Measurements from ENCODE around the gene CUL5. TPM values are rescaled to one million over a fixed set of nuclear protein-coding genes. Genes with fewer than 3 reads are reported as not detected.
A peak's percentile ranks its signal among the peaks of the same experiment; 100 is the strongest.
"Not testable (repeated sequence)": the region's sequence is repeated elsewhere in the genome, so short reads cannot be mapped to it uniquely, and the experiment has no call there.

The CUL5 gene
- total RNA-seq, 1 experiment from 2014 or later = 19.3 TPM

DNA sequence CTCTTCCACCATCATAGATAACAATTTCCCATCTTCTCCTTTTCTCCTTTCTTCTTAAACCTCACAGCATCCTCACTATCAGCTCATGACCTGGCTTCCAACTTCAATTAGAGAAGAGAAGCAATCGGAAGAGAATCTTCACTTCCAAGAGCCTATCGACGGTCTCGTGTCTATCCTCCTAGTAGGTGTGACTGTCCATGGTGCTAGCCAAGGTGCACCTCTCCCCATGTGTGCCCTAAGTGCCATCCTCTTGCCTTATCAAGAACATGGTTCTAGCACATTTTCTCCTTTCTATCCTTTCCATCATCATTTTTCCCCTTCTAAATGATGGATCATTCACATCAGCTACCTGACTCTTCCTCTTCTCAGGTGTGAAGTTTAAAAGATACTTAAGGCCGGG, 5.1 kb upstream of the CUL5 start:
- DNase-seq = no peak
- Histone ChIP-seq H3K4me3 (ENCODE audit: insufficient read depth, low read depth, low read length) (no peak overlapping the region), H3K36me3 (replicated peaks; ENCODE audit: control insufficient read depth, insufficient read depth, low read length) (no peaks in the 10 kb centered on the region), H3K27me3 (ENCODE audit: control insufficient read depth, insufficient read depth, low read length) (no peaks in the 10 kb centered on the region)

DNA sequence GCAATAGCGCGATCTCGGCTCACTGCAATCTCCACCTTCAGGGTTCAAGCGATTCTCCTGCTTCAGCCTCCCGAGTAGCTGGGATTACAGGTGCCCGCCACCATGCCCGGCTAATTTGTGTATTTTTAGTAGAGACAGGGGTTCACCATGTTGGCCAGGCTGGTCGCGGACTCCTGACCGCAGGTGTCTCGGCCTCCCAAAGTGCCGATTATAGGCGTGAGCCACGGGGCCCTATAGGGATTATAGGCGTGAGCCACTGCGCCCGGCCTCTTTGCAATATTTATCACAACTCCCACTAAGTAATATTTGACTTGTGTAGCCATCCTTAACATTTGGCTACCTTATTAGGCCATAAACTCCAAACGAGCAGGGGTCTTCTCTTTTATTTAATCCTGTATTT, 879 bp upstream of the CUL5 start:
- Histone ChIP-seq H3K4me3 (ENCODE audit: insufficient read depth, low read depth, low read length) (no peak overlapping the region), H3K27me3 (ENCODE audit: control insufficient read depth, insufficient read depth, low read length) (no peaks in the 10 kb centered on the region), H3K36me3 (replicated peaks; ENCODE audit: control insufficient read depth, insufficient read depth, low read length) (no peaks in the 10 kb centered on the region)
- DNase-seq = no peak

DNA sequence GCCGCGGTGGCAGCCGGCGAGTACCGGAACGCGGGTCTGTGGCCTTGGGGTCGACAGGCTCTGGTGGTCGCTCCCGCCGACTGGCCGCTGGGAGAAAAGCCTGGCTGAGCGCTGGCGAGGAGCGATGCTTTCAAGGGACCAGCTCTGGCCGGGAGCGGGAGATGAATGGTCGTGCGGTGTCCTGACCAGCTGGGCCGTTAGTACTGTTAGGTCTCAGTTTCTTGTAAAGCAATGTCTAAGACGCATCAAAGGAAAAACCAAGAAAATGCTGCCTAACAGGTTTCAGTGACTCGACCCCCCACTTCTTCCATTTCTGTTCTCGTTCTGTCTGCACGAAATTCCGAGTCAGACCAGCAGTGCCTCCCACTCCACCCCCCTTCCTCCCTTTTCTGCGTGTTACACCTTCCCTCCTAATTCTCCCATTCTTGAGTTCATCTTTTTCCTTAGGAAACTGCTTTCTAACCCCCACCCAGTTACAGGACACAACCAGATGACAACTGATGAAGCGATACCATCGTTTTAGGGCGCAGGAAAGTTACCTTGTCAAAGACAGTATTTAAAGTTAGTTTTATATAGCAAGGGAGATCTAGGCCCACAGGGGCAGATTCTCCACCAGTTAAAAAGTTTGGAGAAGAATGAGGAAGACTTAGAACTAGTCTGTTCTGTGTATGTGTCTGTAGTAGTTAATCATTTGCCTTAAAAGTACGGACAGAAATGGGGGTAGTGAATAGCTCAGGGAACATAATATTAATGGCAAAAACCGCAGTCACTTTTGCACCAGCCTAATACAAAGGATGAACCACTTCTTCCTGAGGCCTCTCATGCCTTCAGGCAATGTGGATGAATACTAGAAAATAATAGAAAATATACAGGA, 1.0 kb downstream of the CUL5 start:
- H3K36me3 ChIP-seq (replicated peaks; ENCODE audit: control insufficient read depth, insufficient read depth, low read length) = no peaks in the 10 kb centered on the region
- DNase-seq = no peak
- H3K4me3 ChIP-seq (ENCODE audit: insufficient read depth, low read depth, low read length) = peak overlapping the region; percentile 98
- no peaks in the 10 kb centered on the region for H3K27me3 ChIP-seq (ENCODE audit: control insufficient read depth, insufficient read depth, low read length)

DNA sequence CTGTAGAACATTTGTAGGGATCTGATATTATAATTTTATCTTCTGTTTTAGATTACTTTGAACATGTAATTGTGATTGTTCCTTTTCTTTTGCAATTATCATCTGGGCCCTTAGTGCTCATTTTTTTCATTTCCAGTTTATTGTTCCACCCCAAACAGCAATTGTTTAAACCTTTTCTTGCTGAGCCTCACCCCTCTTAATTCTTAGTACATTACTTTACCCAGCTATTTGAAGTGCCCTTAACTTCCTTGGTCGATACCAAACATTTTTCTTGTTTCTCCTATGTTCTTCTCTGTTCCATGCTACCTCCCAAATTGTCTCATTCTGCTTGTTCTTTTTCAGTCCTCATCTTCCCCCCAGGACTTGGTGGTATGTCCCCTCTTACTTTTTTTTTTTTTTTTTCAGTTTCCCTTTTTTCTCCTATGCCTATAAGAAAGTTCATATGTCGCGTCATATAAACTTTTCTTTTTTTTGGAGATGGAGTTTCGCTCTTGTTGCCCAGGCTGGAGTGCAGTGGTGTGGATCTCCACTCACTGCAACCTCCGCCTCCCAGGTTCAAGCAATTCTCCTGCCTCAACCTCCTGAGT, 3.5 kb downstream of the CUL5 start:
- Histone ChIP-seq H3K36me3 (replicated peaks; ENCODE audit: control insufficient read depth, insufficient read depth, low read length) (no peaks in the 10 kb centered on the region), H3K4me3 (ENCODE audit: insufficient read depth, low read depth, low read length) (no peak overlapping the region), H3K27me3 (ENCODE audit: control insufficient read depth, insufficient read depth, low read length) (no peaks in the 10 kb centered on the region)
- DNase-seq = no peak

DNA sequence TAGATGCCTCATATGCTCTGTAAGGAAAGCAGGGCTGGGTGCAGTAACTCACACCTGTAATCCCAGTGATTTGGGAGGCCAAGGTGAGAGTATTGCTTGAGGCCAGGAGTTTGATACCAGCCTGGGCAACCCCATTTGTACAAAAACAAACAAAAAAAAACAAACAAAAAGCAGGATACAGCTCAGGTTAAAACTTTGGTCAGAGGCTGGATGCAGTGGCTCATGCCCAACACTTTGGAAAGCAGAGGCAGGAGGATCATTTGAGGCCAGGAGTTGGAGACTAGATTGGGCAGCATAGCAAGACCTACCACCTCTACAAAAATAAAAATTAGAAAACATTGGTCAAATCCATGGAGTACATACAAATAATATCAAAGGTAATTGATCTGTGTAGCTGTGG, 7.9 kb downstream of the CUL5 start:
- Histone ChIP-seq H3K4me3 (ENCODE audit: insufficient read depth, low read depth, low read length) (no peak overlapping the region), H3K27me3 (ENCODE audit: control insufficient read depth, insufficient read depth, low read length) (no peaks in the 10 kb centered on the region), H3K36me3 (replicated peaks; ENCODE audit: control insufficient read depth, insufficient read depth, low read length) (no peaks in the 10 kb centered on the region)
- no peak for DNase-seq

DNA sequence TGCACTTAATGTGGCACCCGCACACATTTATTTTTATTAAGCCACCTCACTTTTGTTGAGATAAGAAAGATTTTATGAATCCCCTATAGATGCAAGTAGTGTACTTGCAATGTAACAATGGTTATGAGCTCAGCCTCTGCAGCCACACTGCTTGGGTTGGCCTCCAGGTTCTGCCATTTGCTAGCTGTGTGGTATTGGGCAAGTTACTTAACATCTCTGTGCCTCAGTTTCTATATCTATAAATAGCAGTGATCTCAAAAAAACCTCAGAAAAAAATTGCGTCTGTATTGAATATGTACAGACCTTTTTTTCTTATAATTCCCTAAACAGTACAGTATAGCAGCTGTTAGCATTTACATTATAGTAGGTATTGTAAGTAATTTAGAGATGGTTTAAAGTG, 10.0 kb downstream of the CUL5 start:
- Histone ChIP-seq H3K27me3 (ENCODE audit: control insufficient read depth, insufficient read depth, low read length) (no peaks in the 10 kb centered on the region), H3K36me3 (replicated peaks; ENCODE audit: control insufficient read depth, insufficient read depth, low read length) (no peaks in the 10 kb centered on the region), H3K4me3 (ENCODE audit: insufficient read depth, low read depth, low read length) (no peak overlapping the region)
- DNase-seq = no peak

DNA sequence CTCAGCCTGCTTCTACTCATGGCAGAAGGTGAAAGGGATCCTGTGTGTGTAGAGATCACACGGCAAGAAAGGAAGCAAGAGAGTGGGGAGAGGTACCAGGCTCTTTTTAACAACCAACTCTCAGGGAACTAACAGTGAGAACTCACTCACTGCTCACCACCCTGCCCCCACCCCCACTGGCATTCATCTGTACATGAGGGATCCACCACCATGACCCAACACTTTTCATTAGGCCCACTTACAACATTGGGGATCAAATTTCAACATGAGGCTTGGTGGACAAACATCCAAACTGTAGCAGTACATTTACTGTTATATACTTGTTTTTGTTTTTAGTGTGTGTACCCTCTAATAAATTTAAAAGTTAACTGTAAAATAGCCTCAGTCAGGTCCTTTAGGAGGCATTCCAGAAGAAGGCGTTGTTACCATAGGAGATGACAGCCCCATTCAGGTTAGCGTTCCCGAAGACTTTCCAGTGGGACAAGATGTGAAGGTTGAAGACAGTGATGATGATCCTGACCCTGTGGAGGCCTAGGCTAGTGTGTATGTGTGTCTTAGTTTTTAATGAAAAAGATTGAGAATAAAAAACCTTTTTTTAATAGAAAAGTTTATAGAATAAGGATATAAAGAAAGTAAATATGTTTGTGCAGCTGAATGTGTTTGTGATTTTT, 11.3 kb downstream of the CUL5 start:
- no peaks in the 10 kb centered on the region for H3K27me3 ChIP-seq (ENCODE audit: control insufficient read depth, insufficient read depth, low read length)
- H3K4me3 ChIP-seq (ENCODE audit: insufficient read depth, low read depth, low read length) = no peak overlapping the region

DNA sequence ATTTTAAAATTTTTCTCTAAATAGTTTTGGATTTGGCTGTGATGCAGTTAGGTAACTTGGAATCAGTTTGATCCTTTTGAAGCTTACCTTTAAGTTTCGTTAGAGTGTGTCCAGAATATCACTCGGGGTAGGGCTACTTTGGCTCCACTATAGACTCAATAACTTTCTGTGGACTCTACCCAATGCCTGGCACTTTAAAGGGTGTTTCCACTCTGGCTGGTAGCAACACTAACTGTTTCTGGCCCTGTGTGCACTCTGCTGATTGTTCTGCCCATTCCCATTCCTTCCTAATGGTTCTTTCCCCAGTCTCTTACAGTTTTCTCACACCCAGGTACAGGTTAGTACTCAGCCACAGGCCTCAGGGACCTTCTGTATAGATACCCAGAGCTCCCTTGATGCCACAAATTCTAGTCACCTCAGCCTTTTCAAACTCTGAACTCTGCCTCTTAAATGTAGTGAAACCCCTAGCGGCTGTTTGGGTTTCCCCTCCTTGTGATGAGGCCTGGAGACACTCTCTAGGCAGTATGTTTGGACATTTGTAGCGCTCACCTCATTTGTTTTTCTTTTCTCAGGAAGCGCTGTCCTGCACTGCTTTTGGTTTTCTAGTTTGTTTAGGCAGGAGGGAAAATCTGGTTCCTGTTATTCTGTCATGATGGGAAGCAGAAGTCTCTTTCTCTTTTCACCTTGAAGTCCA, 16.8 kb downstream of the CUL5 start:
- no peak for DNase-seq
- H3K27me3 ChIP-seq (ENCODE audit: control insufficient read depth, insufficient read depth, low read length) = no peaks in the 10 kb centered on the region
- H3K4me3 ChIP-seq (ENCODE audit: insufficient read depth, low read depth, low read length) = no peak overlapping the region
- H3K36me3 ChIP-seq (replicated peaks; ENCODE audit: control insufficient read depth, insufficient read depth, low read length) = no peaks in the 10 kb centered on the region

More for the DNA sequence above, 11.3 kb downstream of the CUL5 start:
- DNase-seq = no peak
- H3K36me3 ChIP-seq (replicated peaks; ENCODE audit: control insufficient read depth, insufficient read depth, low read length) = no peaks in the 10 kb centered on the region

DNA sequence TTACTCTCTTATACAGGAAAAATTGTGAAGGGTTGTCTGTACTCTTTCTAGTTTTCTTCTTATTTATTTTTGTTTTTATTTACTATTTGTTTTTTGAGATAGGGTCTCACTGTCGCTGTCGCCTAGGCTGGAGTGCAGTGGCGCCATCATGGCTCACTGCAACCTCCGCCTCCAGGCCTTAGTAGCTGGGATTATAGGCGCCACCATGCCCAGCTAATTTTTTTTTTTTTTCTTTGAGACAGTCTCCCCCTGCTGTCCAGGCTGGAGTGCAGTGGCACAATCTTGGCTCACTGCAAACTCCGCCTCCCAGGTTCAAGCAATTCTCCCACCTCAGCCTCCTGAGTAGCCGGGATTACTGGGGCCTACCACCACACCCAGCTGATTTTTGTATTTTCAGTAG, 18.4 kb downstream of the CUL5 start:
- H3K27me3 ChIP-seq (ENCODE audit: control insufficient read depth, insufficient read depth, low read length) = no peaks in the 10 kb centered on the region
- DNase-seq = no peak
- no peak overlapping the region for H3K4me3 ChIP-seq (ENCODE audit: insufficient read depth, low read depth, low read length)
- no peaks in the 10 kb centered on the region for H3K36me3 ChIP-seq (replicated peaks; ENCODE audit: control insufficient read depth, insufficient read depth, low read length)

DNA sequence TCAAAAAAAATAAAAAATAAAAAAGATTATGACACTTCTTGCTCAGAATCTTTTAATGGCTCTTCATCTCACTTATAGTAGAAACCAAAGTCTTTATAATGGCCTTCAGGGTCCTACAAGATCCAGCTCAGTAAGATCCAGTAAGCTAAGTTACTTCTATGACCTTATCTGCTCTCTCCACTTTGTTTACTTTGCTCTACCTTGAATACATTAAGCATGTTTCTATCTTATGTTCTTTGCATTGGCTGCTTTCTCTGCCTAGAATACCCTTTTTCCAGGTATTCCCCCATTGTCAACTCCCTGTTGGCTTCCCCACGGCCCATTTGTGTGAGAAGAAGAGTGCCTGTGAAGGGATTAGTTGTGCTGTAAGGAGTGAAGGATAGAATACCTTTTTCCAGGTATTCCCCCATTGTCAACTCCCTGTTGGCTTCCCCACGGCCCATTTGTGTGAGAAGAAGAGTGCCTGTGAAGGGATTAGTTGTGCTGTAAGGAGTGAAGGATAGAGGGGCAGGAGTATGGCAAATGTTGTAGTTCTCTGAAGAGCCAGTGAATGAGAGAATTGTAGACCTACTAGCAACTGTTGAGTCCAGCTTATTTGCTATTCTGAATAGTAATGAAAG, 20.2 kb downstream of the CUL5 start:
- DNase-seq; H3K4me3 ChIP-seq (ENCODE audit: insufficient read depth, low read depth, low read length); H3K27me3 ChIP-seq (ENCODE audit: control insufficient read depth, insufficient read depth, low read length); H3K36me3 ChIP-seq (replicated peaks; ENCODE audit: control insufficient read depth, insufficient read depth, low read length): not testable (repeated sequence)

DNA sequence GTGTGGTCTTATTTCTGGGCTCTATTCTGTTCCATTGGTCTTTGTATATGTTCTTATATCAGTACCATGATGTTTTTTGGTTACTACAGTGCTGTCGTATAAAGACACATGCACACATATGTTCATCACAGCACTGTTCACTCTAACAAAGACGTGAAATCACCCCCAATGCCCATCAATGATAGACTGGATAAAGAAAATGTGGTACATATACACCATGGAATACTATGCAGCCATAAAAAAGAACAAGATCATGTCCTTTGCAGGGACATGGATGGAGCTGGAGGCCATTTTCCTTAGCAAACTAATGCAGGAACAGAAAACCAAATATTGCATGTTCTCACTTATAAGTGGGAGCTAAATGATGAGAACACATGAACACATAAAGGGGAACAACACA, 22.9 kb downstream of the CUL5 start:
- not testable (repeated sequence) for H3K27me3 ChIP-seq (ENCODE audit: control insufficient read depth, insufficient read depth, low read length); DNase-seq; H3K4me3 ChIP-seq (ENCODE audit: insufficient read depth, low read depth, low read length); H3K36me3 ChIP-seq (replicated peaks; ENCODE audit: control insufficient read depth, insufficient read depth, low read length)

DNA sequence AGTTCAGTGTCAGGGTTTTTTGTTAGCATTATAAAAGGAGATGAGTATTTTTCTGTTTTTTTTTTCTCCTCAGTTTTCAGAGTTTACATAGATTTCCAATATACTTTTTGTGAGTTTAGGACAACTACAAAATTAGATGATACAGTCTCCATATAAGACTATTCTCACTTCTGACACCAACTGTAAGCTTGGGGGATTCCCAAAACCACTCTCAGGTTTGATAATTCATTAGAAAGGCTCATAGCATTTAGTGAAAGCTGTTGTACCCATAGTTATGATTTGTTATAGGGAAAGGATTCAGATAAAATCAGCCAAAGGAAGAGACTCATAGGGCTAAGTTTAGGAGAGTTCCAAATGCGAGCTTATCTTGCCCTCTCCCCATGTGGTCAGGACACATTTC, 24.1 kb downstream of the CUL5 start:
- H3K4me3 ChIP-seq (ENCODE audit: insufficient read depth, low read depth, low read length) = no peak overlapping the region
- no peaks in the 10 kb centered on the region for H3K27me3 ChIP-seq (ENCODE audit: control insufficient read depth, insufficient read depth, low read length)
- peaks cover 1% of the 10 kb centered on the region for H3K36me3 ChIP-seq (replicated peaks; ENCODE audit: control insufficient read depth, insufficient read depth, low read length)
- no peak for DNase-seq

DNA sequence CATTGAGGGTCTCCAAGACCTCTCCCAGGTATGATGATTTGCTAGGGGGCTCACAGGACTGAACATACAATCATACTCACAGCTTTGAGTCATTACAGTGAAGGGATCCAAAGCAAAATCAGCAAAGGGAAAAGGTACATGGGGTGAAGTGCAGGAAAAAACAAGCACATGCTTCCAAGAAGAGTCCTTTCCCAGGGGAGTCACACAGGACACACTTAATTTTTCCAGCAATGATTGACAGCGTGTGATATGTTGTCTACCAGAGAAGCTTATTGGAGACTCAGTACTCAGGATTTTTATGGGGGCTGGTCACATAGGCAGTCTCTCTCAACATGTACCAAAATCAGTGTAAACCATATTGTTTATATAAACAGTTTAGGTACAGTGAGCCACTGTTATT, 25.3 kb downstream of the CUL5 start:
- no peak for DNase-seq
- peaks cover 1% of the 10 kb centered on the region for H3K36me3 ChIP-seq (replicated peaks; ENCODE audit: control insufficient read depth, insufficient read depth, low read length)
- H3K27me3 ChIP-seq (ENCODE audit: control insufficient read depth, insufficient read depth, low read length) = no peaks in the 10 kb centered on the region
- H3K4me3 ChIP-seq (ENCODE audit: insufficient read depth, low read depth, low read length) = no peak overlapping the region

DNA sequence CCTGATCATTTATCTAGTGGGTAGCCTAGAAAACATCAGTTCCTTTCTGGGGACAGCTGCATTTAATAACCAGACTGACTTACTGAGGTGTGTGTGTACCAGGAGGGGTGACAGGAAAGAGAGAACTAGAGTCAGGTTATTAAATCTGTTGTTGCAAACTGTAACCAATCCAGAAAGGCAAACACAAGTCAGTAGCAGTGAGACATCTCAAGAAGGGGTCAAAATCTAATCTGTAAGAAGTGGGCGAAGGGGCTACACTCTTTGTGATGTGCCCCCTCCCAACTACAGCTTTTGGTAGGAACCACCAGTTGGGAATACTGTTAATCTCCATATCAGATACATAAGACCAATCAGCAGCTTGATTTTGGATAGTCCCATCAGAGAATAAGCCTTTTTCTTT, 26.3 kb downstream of the CUL5 start:
- no peak for DNase-seq
- H3K36me3 ChIP-seq (replicated peaks; ENCODE audit: control insufficient read depth, insufficient read depth, low read length) = peaks cover 1% of the 10 kb centered on the region
- H3K4me3 ChIP-seq (ENCODE audit: insufficient read depth, low read depth, low read length) = no peak overlapping the region
- no peaks in the 10 kb centered on the region for H3K27me3 ChIP-seq (ENCODE audit: control insufficient read depth, insufficient read depth, low read length)

All from H7 (cell line).